GM18526 (cell line): ENCODE results near the gene TOP3A.

ENCODE experiments used
- POLR2A ChIP-seq: IDR thresholded peaks from 3 replicates; pipeline ENCODE4 v1.6.1; 2011; ENCODE audit not compliant: insufficient read length; ENCODE audit errors: extremely low read depth

Gene TOP3A

DNA sequence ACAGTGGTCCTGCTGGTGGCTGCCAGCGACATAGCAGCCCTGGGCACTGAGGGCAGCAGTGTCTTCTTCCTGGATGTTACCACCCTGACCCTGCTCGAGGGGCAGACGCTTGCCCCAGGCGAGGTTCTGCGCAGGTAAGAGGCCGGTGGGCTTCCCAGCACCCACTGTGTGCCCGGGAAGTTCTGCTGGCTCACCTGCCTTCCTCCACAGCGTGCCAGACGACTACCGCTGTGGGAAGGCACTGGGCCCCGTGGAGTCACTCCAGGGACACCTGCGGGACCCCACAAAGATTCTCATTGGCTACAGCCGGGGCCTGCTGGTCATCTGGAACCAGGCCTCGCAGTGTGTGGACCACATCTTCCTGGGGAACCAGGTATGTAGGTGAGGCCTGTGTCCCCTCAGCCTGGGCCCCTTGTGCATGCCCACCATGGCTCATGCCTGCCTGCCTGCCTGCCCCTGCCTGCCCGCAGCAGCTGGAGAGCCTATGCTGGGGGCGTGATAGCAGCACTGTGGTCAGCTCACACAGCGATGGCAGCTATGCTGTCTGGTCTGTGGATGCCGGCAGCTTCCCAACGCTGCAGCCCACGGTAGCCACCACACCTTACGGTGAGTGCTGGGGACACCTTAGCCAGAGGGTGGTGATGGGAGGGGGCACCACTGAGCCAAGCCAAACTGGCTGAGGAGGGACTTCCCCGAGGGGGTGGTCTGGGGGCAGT lies 80.8 kb downstream of the TOP3A start:
- TF ChIP-seq POLR2A = no peak

DNA sequence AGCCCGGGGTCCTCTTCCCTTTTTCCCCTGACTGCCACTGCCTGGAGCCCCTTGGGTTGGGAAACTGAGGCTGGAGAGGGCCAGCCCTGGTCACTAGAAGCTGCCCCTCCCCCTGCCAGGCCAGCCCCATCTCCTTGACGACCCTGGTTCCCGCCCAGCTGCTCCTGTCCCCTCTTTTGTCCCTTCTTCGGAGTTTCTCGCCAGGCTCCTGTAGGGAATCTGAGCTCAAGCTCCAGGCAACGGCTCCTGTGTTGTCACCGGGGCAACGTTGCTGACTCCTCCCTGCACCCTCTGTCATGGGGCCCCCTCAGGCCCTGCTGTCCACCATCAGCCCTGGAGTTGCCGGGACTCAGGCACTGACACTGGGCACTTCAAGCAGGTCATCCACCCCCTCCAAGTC lies 83.6 kb downstream of the TOP3A start:
- no peak for TF ChIP-seq POLR2A

- no peak for TF ChIP-seq POLR2A
Observed at GRCh38 chr17:18230288-18231141, 84.3 kb downstream of the TOP3A start.

DNA sequence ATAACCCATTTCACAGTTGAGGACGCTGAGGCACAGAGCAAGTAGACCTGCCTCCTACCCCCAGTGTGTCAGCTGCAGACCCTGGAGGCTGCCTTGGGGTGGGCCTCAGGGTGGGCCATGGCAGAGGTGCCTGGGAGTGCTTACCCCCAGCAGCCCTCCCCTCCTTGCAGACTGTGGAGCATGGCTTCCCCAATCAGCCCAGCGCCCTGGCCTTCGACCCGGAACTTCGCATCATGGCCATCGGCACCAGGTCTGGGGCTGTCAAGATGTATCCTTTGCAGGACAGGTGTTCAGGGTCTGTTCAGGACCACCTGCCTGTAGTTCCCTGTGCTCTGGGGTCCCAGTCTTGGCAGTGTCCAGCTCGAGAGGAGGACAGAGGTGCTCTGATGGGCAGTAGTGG lies 85.0 kb downstream of the TOP3A start:
- no peak for TF ChIP-seq POLR2A

- no peak for TF ChIP-seq POLR2A
Observed at GRCh38 chr17:18229254-18229653, 85.5 kb downstream of the TOP3A start.

- TF ChIP-seq POLR2A = no peak
Observed at GRCh38 chr17:18228176-18228682, 86.6 kb downstream of the TOP3A start.

DNA sequence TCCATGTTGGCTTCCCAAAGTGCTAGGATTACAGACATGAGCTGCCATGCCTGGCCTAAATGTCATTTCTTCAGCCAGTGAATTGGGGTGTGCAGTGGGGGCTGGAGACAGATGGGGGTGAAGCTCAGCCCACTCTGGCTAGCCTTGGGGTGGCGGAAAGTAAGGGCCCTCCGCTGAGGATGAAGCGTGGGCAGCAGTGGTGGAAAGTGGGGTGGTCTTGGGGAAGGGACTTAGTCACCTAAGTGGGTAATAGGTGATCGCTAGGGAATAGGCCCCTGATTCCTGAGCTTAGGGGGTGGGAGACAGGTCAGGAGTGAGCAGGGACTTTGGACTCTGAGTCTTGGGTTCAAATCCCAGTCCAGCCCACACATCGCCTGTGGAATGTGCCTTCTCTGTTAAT lies 87.2 kb downstream of the TOP3A start:
- no peak for TF ChIP-seq POLR2A

DNA sequence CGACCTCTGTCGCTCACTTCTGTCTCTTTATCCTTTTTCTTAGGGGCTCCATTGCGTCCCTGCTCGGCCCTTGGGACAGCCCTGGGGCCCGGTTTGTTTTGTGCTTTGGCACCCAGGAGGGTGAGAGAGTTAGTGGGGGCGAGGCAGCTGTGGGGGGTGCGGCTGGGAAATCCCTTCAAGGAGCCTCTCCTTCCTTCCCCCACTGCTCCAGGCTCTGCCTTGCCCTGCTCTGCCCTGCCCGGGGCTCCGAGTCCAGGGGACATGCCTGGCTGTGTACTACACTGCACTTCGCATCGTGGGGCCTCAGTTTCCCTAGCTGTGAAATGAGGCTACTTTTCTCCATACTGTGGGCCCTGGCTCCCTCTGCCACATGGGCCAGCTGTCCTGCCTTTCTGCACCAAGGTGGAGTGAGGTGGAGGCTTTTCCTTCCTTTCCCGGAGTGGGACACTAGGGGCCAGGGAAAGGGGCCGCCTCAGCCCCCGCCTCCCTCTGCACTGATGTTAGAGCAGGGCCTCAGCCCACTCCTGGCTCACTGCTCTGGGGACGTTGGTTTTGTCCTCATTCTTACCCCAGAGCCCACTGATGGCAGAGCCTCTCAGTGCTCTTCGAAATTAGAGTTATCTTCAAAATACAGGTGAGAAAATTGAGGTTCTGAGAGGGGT lies 88.4 kb downstream of the TOP3A start:
- no peak for TF ChIP-seq POLR2A

DNA sequence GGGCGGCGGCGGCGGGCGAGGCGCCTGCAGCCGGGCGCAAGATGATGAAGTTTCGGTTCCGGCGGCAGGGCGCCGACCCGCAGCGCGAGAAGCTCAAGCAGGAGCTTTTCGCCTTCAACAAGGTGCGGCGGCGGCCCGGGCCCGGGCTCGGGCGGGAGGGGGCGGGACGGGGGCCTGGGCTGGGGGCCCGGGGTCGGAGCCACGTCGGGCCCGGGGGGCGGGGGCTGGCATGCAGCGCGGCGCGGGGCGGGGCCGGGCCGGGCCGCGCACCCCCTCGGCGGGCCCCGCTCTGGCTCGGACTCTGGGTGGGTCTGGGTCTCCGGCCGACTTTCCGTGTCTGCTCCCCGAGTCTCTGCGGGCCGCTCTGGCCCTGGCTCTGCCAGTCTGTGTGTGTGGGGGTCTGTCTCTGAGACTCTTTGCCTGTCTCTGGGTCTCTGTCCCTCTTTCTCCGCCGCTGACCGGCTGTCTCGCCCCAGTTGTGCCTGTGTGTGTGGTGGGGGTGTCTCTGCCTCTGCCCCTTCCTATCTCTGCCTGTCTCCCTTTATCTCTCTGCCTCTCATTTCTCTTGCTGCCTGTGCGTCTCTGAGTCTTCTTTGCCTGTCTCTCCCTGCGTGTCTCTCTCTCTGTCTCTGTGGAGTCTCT lies 89.0 kb downstream of the TOP3A start:
- TF ChIP-seq POLR2A = no peak

DNA sequence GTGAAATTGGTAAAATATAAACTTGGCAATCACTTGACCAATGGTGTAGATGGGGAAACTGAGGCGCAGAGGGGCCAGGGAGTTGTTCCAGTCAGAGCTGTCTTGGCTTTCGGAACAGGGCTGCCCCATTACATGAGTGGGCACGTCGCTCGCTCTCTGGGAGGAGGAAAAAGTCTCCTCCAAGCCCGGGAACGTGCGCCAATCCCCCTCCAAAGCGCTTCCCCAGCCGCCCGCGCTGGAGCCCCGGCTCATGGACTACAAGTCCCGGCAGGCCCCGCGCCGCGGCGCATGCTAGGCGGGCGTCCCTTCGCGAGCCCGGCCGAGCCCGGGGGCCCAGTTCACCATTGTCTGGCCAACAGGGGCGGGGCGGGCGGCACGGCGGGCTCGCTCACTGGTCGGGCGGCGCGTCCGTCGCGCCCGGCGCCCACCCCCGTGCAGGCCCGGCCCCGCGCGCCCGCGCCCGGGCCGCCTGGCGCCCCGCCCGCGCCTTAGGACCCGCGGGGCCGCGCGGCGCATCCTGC lies 89.6 kb downstream of the TOP3A start, which contains the start of gene LLGL1:
Gene LLGL1, plus strand, starts transcription at position 515 of the 521 bp plus-strand sequence. CDS start 48 bp downstream, outside the sequence.
- no peak for TF ChIP-seq POLR2A

DNA sequence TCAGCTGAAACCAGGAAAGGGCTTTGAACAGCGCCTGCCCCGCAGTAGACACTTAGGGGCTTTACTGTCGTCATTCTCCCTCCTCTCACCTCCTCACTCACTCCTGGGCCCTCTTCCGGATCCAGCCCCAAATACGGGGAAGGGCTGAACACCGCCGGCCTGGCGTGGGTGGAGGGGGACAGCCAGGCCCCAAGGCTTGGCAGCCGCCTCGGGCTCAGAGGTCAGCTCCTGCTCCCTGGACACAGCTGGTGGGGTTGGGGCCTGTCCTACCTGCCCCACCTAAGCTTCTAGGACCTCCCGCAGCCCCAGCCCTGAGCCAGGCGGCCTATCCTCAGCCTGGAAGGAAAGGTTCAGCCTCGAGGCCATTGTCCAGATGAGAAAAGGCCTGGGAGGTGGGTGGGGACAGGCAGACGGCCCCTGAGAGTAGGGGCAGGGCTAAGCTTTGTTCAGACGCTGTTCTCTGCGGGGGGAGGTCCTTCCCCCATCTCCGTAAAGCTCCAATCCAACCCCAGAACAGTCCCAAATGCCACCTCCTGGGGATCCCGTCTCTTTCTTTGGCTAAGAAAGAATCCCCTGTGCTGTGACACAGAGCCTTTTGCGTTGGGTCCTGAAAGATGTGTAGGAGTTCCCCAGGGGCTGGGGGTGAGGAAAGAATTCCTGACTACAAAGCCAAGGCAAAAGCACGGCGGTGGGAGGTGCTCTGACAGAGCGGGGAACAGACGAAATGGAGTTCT lies 90.2 kb downstream of the TOP3A start:
- no peak for TF ChIP-seq POLR2A

DNA sequence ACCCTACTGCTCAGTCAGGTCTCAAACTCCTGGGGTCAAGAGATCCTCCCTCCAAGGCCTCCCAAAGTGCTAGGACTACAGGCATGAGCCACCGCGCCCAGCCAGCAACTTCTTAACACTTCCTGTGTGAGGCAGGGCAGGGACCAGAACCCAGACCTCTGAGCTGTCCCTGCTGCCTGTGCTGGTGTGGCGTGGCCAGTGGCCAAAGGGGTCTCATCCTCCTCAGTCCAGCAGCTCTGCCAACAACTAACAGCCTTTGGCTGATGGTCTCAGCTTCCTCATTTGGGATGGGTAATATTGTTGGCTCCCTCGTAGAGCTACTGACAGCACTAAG lies 90.8 kb downstream of the TOP3A start:
- no peak for TF ChIP-seq POLR2A
